Measurements from ENCODE around the gene MIPOL1. TPM values are rescaled to one million over a fixed set of nuclear protein-coding genes. Genes with fewer than 3 reads are reported as not detected.

Gene MIPOL1
- total and polyA plus RNA-seq, 9 of the 15 experiments (the other 6 are each of a cell fraction or from before 2014, with no cell fraction given), result 6.7 to 21.9 (median 12.4) TPM

GRCh38 chr14:37539992-37540391, 342.3 kb downstream of the MIPOL1 start:
- Histone ChIP-seq H3K27me3 (ENCODE audit: control insufficient read depth in 2 of 2, insufficient read depth in 2 of 2, low read length in 2 of 2) (no peaks in the 10 kb centered on the region), H3K79me2 (ENCODE audit: control insufficient read depth, insufficient read depth, low read length) (no peaks in the 10 kb centered on the region), H3K4me1 (replicated peaks in 1 of 2; ENCODE audit: control insufficient read depth in 2 of 2, insufficient read depth in 2 of 2, low read length in 2 of 2) (no peaks in the 10 kb centered on the region), H2AFZ (ENCODE audit: low read depth, low read length) (no peak overlapping the region), H3K4me2 (ENCODE audit: insufficient read depth, low read length) (no peak overlapping the region), H3K9ac (ENCODE audit: insufficient read depth in 1 of 2, low read depth in 2 of 2, low read length in 2 of 2) (no peak overlapping the region), H3K36me3 (ENCODE audit: control insufficient read depth, insufficient read depth, low read length) (no peaks in the 10 kb centered on the region), H4K20me1 (replicated peaks; ENCODE audit: control insufficient read depth, insufficient read depth, low read length) (no peaks in the 10 kb centered on the region), H3K9me1 (ENCODE audit: control insufficient read depth, insufficient read depth, low read length) (no peaks in the 10 kb centered on the region), H3K27ac (ENCODE audit: extremely low read depth, low read depth, low read length) (no peak overlapping the region), H3K4me3 (no peak overlapping the region), H3K9me3 (replicated peaks; ENCODE audit: control insufficient read depth, insufficient read depth, low read depth, low read length) (no peaks in the 10 kb centered on the region)
- in situ Hi-C loops (cut with MboI), result no loop called here
- intact Hi-C loops (cut with micrococcal nuclease), result no loop called here
- 20% methylated on average over 1 of the region's 1 CpG for WGBS (ENCODE audit: insufficient coverage, low coverage, missing lambda C conversion rate)
- BruUV-seq (replicated peaks), result no TSS peak
- CTCF ChIA-PET (ENCODE audit: low intra/inter-chr PET ratio), result no interaction called here
- TF ChIP-seq, protein P1, sequence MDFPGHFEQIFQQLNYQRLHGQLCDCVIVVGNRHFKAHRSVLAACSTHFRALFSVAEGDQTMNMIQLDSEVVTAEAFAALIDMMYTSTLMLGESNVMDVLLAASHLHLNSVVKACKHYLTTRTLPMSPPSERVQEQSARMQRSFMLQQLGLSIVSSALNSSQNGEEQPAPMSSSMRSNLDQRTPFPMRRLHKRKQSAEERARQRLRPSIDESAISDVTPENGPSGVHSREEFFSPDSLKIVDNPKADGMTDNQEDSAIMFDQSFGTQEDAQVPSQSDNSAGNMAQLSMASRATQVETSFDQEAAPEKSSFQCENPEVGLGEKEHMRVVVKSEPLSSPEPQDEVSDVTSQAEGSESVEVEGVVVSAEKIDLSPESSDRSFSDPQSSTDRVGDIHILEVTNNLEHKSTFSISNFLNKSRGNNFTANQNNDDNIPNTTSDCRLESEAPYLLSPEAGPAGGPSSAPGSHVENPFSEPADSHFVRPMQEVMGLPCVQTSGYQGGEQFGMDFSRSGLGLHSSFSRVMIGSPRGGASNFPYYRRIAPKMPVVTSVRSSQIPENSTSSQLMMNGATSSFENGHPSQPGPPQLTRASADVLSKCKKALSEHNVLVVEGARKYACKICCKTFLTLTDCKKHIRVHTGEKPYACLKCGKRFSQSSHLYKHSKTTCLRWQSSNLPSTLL (IDR thresholded peaks at IDR 0.05), result no peak
- TF ChIP-seq ZNF655 (CRISPR knock-in tag; IDR thresholded peaks at IDR 0.05), result no peak
- TF ChIP-seq, protein P2, sequence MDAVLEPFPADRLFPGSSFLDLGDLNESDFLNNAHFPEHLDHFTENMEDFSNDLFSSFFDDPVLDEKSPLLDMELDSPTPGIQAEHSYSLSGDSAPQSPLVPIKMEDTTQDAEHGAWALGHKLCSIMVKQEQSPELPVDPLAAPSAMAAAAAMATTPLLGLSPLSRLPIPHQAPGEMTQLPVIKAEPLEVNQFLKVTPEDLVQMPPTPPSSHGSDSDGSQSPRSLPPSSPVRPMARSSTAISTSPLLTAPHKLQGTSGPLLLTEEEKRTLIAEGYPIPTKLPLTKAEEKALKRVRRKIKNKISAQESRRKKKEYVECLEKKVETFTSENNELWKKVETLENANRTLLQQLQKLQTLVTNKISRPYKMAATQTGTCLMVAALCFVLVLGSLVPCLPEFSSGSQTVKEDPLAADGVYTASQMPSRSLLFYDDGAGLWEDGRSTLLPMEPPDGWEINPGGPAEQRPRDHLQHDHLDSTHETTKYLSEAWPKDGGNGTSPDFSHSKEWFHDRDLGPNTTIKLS (IDR thresholded peaks at IDR 0.05; ENCODE audit: borderline replicate concordance, low read depth), result no peak
- no peak for TF ChIP-seq ZNF766 (CRISPR knock-in tag; conservative IDR thresholded peaks at IDR 0.05)
- TF ChIP-seq PTTG1 (tag; IDR thresholded peaks at IDR 0.05; ENCODE audit: low read depth), result no peak
- TF ChIP-seq TOE1 (IDR thresholded peaks at IDR 0.05; ENCODE audit: borderline replicate concordance), result no peak
- TF ChIP-seq TOE1 (CRISPR knock-in tag; IDR thresholded peaks at IDR 0.05; ENCODE audit: borderline replicate concordance, low read depth), result no peak
- TF ChIP-seq HDAC3 (IDR thresholded peaks at IDR 0.05; ENCODE audit: borderline replicate concordance, partially characterized antibody), result no peak
- TF ChIP-seq SMARCC2 (IDR thresholded peaks at IDR 0.05; ENCODE audit: low read depth), result no peak
- TF ChIP-seq, protein P3, sequence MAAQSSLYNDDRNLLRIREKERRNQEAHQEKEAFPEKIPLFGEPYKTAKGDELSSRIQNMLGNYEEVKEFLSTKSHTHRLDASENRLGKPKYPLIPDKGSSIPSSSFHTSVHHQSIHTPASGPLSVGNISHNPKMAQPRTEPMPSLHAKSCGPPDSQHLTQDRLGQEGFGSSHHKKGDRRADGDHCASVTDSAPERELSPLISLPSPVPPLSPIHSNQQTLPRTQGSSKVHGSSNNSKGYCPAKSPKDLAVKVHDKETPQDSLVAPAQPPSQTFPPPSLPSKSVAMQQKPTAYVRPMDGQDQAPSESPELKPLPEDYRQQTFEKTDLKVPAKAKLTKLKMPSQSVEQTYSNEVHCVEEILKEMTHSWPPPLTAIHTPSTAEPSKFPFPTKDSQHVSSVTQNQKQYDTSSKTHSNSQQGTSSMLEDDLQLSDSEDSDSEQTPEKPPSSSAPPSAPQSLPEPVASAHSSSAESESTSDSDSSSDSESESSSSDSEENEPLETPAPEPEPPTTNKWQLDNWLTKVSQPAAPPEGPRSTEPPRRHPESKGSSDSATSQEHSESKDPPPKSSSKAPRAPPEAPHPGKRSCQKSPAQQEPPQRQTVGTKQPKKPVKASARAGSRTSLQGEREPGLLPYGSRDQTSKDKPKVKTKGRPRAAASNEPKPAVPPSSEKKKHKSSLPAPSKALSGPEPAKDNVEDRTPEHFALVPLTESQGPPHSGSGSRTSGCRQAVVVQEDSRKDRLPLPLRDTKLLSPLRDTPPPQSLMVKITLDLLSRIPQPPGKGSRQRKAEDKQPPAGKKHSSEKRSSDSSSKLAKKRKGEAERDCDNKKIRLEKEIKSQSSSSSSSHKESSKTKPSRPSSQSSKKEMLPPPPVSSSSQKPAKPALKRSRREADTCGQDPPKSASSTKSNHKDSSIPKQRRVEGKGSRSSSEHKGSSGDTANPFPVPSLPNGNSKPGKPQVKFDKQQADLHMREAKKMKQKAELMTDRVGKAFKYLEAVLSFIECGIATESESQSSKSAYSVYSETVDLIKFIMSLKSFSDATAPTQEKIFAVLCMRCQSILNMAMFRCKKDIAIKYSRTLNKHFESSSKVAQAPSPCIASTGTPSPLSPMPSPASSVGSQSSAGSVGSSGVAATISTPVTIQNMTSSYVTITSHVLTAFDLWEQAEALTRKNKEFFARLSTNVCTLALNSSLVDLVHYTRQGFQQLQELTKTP (IDR thresholded peaks at IDR 0.05; ENCODE audit: low read depth in 1 of 2, partially characterized antibody in 2 of 2), result no peak
- TF ChIP-seq THRAP3 (IDR thresholded peaks at IDR 0.05; ENCODE audit: borderline replicate concordance), result no peak
- no peak for TF ChIP-seq ZNF140 (CRISPR knock-in tag; IDR thresholded peaks at IDR 0.05)
- TF ChIP-seq FUS (optimal IDR thresholded peaks at IDR 0.05; ENCODE audit: low read depth, low read length), result no peak
- POLR2A ChIA-PET, result no interaction called here
- ATAC-seq, result no peak
- FAIRE-seq, result no peak
- no peak for DNase-seq (ENCODE audit: extremely low read depth in 1 of 4, low spot score in 3 of 4)

Data from K562 (cell line).